SU-DHL-6 (cell line): ENCODE results near the gene ALDH9A1.

Experiments used
- H2AFZ ChIP-seq: fragments of 200-600 bp; sonication (generic); 2 replicates; pipeline ENCODE4 v1.6.1; 2014; ENCODE audit warnings: low read depth, mild to moderate bottlenecking, moderate library complexity, mixed read lengths, antibody characterized with exemption, low read length; ENCODE audit not compliant: severe bottlenecking
- H3F3A ChIP-seq: fragments of 200-600 bp; shearing (Covaris generic); 2 replicates; pipeline ENCODE4 v1.6.0; 2016; ENCODE audit warnings: antibody characterized with exemption, mild to moderate bottlenecking; ENCODE audit not compliant: insufficient read depth
- H3K27ac ChIP-seq: fragments of 200-600 bp; sonication (generic); 2 replicates; pipeline ENCODE4 v1.5.1; 2016; ENCODE audit warnings: low read depth, mild to moderate bottlenecking, low read length, moderate library complexity, mixed read lengths
- H3K27me3 ChIP-seq: fragments of 200-600 bp; sonication (generic), shearing (Covaris generic); 2 replicates; pipeline ENCODE4 v1.6.0; 2014; ENCODE audit warnings: mild to moderate bottlenecking, low read length
- H3K36me3 ChIP-seq: fragments of 200-600 bp; sonication (generic); 2 replicates; pipeline ENCODE4 v1.6.1; 2014; ENCODE audit warnings: mild to moderate bottlenecking, low read length, mixed read lengths
- H3K4me2 ChIP-seq: fragments of 300-600, 200-600 bp; shearing (Covaris generic), sonication (generic); 2 replicates; pipeline ENCODE4 v1.6.0; 2014; ENCODE audit warnings: low read length, low read depth, mild to moderate bottlenecking; ENCODE audit not compliant: poor library complexity, severe bottlenecking
- H3K4me3 ChIP-seq: fragments of 200-600 bp; sonication (generic); 2 replicates; pipeline ENCODE4 v1.5.1; 2014; ENCODE audit warnings: antibody characterized with exemption, low read length, mild to moderate bottlenecking, mixed read lengths; ENCODE audit not compliant: insufficient read depth, poor library complexity, severe bottlenecking
- H3K79me2 ChIP-seq: fragments of 200-600 bp; sonication (generic); 2 replicates; pipeline ENCODE4 v1.6.1; 2014; ENCODE audit warnings: mild to moderate bottlenecking, low read length, moderate library complexity; ENCODE audit not compliant: insufficient read depth
- H3K9ac ChIP-seq: fragments of 200-600 bp; sonication (generic); 2 replicates; pipeline ENCODE4 v1.7.0; 2014; ENCODE audit warnings: mild to moderate bottlenecking, low read length
- H3K9me2 ChIP-seq: fragments of 200-600 bp; sonication (generic); replicated peaks from 2 replicates; pipeline ENCODE4 v1.6.1; 2014; ENCODE audit warnings: low read length; ENCODE audit not compliant: insufficient read depth
- H3K9me3 ChIP-seq: fragments of 200-600 bp; sonication (generic); 2 replicates; pipeline ENCODE4 v1.6.1; 2014; ENCODE audit warnings: low read length, mixed read lengths; ENCODE audit not compliant: insufficient read depth
- H4K20me1 ChIP-seq: fragments of 200-600 bp; sonication (generic); 2 replicates; pipeline ENCODE4 v1.6.1; 2014; ENCODE audit warnings: low read depth, mild to moderate bottlenecking, antibody characterized with exemption, low read length, moderate library complexity, mixed read lengths
- CTCF ChIP-seq: fragments of 200-600 bp; sonication (generic); IDR thresholded peaks from one replicate; pipeline ENCODE4 v1.5.1; 2017; ENCODE audit warnings: antibody characterized with exemption, mild to moderate bottlenecking, low read length, moderate library complexity; ENCODE audit not compliant: insufficient read depth, poor library complexity, severe bottlenecking
- EZH2phosphoT487 ChIP-seq: fragments of 200-600 bp; sonication (generic), shearing (Covaris generic); conservative IDR thresholded peaks from 2 replicates; pipeline ENCODE4 v1.6.1; 2018; ENCODE audit warnings: mild to moderate bottlenecking, antibody characterized with exemption, low read length, moderate library complexity, mixed read lengths

Gene ALDH9A1

GRCh38 chr1:165666152-165666825, 32.1 kb downstream of the ALDH9A1 start:
- Histone ChIP-seq H4K20me1 (no peaks in the 10 kb centered on the region), H3K4me3 (no peak overlapping the region), H3K79me2 (no peaks in the 10 kb centered on the region), H3K36me3 (peaks cover 26% of the 10 kb centered on the region), H3K9ac (no peak overlapping the region), H2AFZ (no peak overlapping the region), H3F3A (no peaks in the 10 kb centered on the region), H3K9me3 (no peaks in the 10 kb centered on the region), H3K9me2 (no peaks in the 10 kb centered on the region), H3K4me2 (no peak overlapping the region), H3K27me3 (no peaks in the 10 kb centered on the region), H3K27ac (no peak overlapping the region)
- TF ChIP-seq CTCF = no peak
- TF ChIP-seq EZH2phosphoT487 = no peak

GRCh38 chr1:165662186-165662585, 36.2 kb downstream of the ALDH9A1 start:
- no peaks in the 10 kb centered on the region for H3K9me2 ChIP-seq
- H3F3A ChIP-seq = no peaks in the 10 kb centered on the region
- no peaks in the 10 kb centered on the region for H3K79me2 ChIP-seq
- H2AFZ ChIP-seq = no peak overlapping the region
- no peaks in the 10 kb centered on the region for H3K27me3 ChIP-seq
- H3K9ac ChIP-seq = no peak overlapping the region
- H3K9me3 ChIP-seq = no peaks in the 10 kb centered on the region
- H3K36me3 ChIP-seq = peaks cover 21% of the 10 kb centered on the region
- H3K4me3 ChIP-seq = no peak overlapping the region
- no peak overlapping the region for H3K4me2 ChIP-seq
- no peak overlapping the region for H3K27ac ChIP-seq
- H4K20me1 ChIP-seq = no peaks in the 10 kb centered on the region
- no peak for TF ChIP-seq CTCF
- TF ChIP-seq EZH2phosphoT487 = no peak

- Histone ChIP-seq H3K4me2 (no peak overlapping the region), H2AFZ (no peak overlapping the region), H3K27me3 (no peaks in the 10 kb centered on the region), H3K9me2 (no peaks in the 10 kb centered on the region), H3K9ac (no peak overlapping the region), H3F3A (no peaks in the 10 kb centered on the region), H3K36me3 (peaks cover 17% of the 10 kb centered on the region; the same call in 1 of the 2 replicates), H3K27ac (no peak overlapping the region), H3K9me3 (no peaks in the 10 kb centered on the region), H3K4me3 (no peak overlapping the region), H4K20me1 (no peaks in the 10 kb centered on the region), H3K79me2 (no peaks in the 10 kb centered on the region)
- TF ChIP-seq CTCF (no peak), EZH2phosphoT487 (no peak)
Measured at GRCh38 chr1:165661703-165662102, 36.7 kb downstream of the ALDH9A1 start.
